Retina (tissue), 1 donor: ENCODE measurements around the gene CBARP.

ENCODE experiments used
- DNase-seq: peaks from one replicate; pipeline ENCODE4 v3.0.0-alpha.2; 2016

The CBARP gene

GRCh38 chr19:1264801-1265614, 27.2 kb upstream of the CBARP start:
- peak; percentile 73 for DNase-seq

GRCh38 chr19:1263188-1263587, 25.4 kb upstream of the CBARP start:
- no peak for DNase-seq

- peak; percentile 30 for DNase-seq
These were observed 24.9 kb upstream of the CBARP start for GRCh38 chr19:1262623-1263123.

GRCh38 chr19:1261798-1262622, 24.2 kb upstream of the CBARP start:
- DNase-seq: peak; percentile 54

- DNase-seq: no peak
These were observed 23.7 kb upstream of the CBARP start for GRCh38 chr19:1261538-1261797.

- DNase-seq: peak; percentile 97
These were observed 23.1 kb upstream of the CBARP start for GRCh38 chr19:1260749-1261537.

GRCh38 chr19:1259876-1260748, 22.3 kb upstream of the CBARP start:
- peak; percentile 51 for DNase-seq

- DNase-seq: peak; percentile 70
These were observed 21.5 kb upstream of the CBARP start for GRCh38 chr19:1259206-1259875.

- DNase-seq: no peak
These were observed 21.0 kb upstream of the CBARP start for GRCh38 chr19:1258707-1259205.

- no peak for DNase-seq
These were observed 20.3 kb upstream of the CBARP start for GRCh38 chr19:1258163-1258492.

- DNase-seq: no peak
These were observed 19.8 kb upstream of the CBARP start for GRCh38 chr19:1257475-1258162.

- no peak for DNase-seq
These were observed 19.1 kb upstream of the CBARP start for GRCh38 chr19:1256646-1257474.

- DNase-seq: no peak
These were observed 17.7 kb upstream of the CBARP start for GRCh38 chr19:1255186-1256161.

- no peak for DNase-seq
These were observed 16.9 kb upstream of the CBARP start for GRCh38 chr19:1254530-1255185.

GRCh38 chr19:1254081-1254527, 16.3 kb upstream of the CBARP start:
- DNase-seq: no peak

GRCh38 chr19:1253514-1254080, 15.8 kb upstream of the CBARP start:
- DNase-seq: no peak

- no peak for DNase-seq
These were observed 15.2 kb upstream of the CBARP start for GRCh38 chr19:1252821-1253513.
